SIG-M5 treated with dmso at 0.1 percent for 504 hours (cell line): ENCODE data around the gene OR2A42.
"Not testable (repeated sequence)": the region's sequence is repeated elsewhere in the genome, so short reads cannot be mapped to it uniquely, and the experiment has no call there.

ENCODE experiments used
- DNase-seq: peaks from one replicate; lab custom pipeline; 2025; ENCODE audit not compliant: unreplicated experiment; lab: John Stamatoyannopoulos, UW

Gene OR2A42

GRCh38 chr7:144226866-144227265, 12.5 kb downstream of the OR2A42 start:
- DNase-seq: not testable (repeated sequence)

- not testable (repeated sequence) for DNase-seq
These were observed 15.7 kb downstream of the OR2A42 start for GRCh38 chr7:144223675-144224074.

GRCh38 chr7:144220531-144220930, 18.9 kb downstream of the OR2A42 start:
- DNase-seq: not testable (repeated sequence)

GRCh38 chr7:144219149-144219548, 20.3 kb downstream of the OR2A42 start:
- DNase-seq: not testable (repeated sequence)

GRCh38 chr7:144218581-144218980, 20.8 kb downstream of the OR2A42 start:
- DNase-seq: not testable (repeated sequence)

- DNase-seq: not testable (repeated sequence)
These were observed 22.2 kb downstream of the OR2A42 start for GRCh38 chr7:144217200-144217599.

GRCh38 chr7:144205306-144205705, 34.1 kb downstream of the OR2A42 start:
- DNase-seq: not testable (repeated sequence)

- DNase-seq: not testable (repeated sequence)
These were observed 36.3 kb downstream of the OR2A42 start for GRCh38 chr7:144203086-144203485.

- DNase-seq: not testable (repeated sequence)
These were observed 37.4 kb downstream of the OR2A42 start for GRCh38 chr7:144201978-144202377.

- DNase-seq: not testable (repeated sequence)
These were observed 40.5 kb downstream of the OR2A42 start for GRCh38 chr7:144198934-144199333.

GRCh38 chr7:144195212-144195872, 44.1 kb downstream of the OR2A42 start, which contains the start of gene ARHGEF35:
TSS of gene ARHGEF35 (minus strand) at chr7:144195833. CDS start at chr7:144188383, 7,450 bp downstream.
- not testable (repeated sequence) for DNase-seq

GRCh38 chr7:144194453-144194852, 45.0 kb downstream of the OR2A42 start:
- DNase-seq: not testable (repeated sequence)

- DNase-seq: not testable (repeated sequence)
These were observed 45.6 kb downstream of the OR2A42 start for GRCh38 chr7:144193782-144194181.

- not testable (repeated sequence) for DNase-seq
These were observed 50.7 kb downstream of the OR2A42 start for GRCh38 chr7:144188578-144189171.

- not testable (repeated sequence) for DNase-seq
These were observed 51.6 kb downstream of the OR2A42 start for GRCh38 chr7:144187848-144188247.

GRCh38 chr7:144183166-144183565, 56.2 kb downstream of the OR2A42 start, which contains the start of gene CTAGE4:
TSS of gene CTAGE4 (plus strand) at chr7:144183466. CDS start at chr7:144183504, 38 bp downstream.
- DNase-seq: not testable (repeated sequence)

- not testable (repeated sequence) for DNase-seq
These were observed 60.3 kb downstream of the OR2A42 start for GRCh38 chr7:144179165-144179479.

- not testable (repeated sequence) for DNase-seq
These were observed 60.8 kb downstream of the OR2A42 start for GRCh38 chr7:144178380-144179164.
